Panc1 (cell line): Measurements from ENCODE around the gene INO80. TPM values are rescaled to one million over a fixed set of nuclear protein-coding genes. Genes with fewer than 3 reads are reported as not detected.

Experiments
- ATAC-seq: fragments of 200-7000 bp; cut with Tn5 transposase; 2 replicates; pipeline ENCODE4 v1.9.1; 2020; ENCODE audit warnings: mild to moderate bottlenecking, moderate library complexity
- BruUV-seq: library from RNA; stranded (reverse); fragments of 400-500 nt; replicated peaks from 2 replicates; lab custom pipeline; 2021; lab: Mats Ljungman, UMichigan
- CTCF ChIA-PET: fragments of 300-600 bp; sonication (Branson Sonifier 250); formaldehyde crosslinking; loops from one replicate; lab custom pipeline; 2022; ENCODE audit warnings: antibody characterized with exemption; lab: Charles Lee
- POLR2A ChIA-PET: fragments of 300-600 bp; sonication (Branson Sonifier 250); formaldehyde crosslinking; loops from one replicate; lab custom pipeline; 2022; ENCODE audit warnings: antibody characterized with exemption; lab: Charles Lee
- DNase-seq: peaks from one replicate; pipeline ENCODE4 v3.0.0-alpha.2; 2010; ENCODE audit warnings: low read depth, low spot score
- H3K27ac ChIP-seq: 2 replicates; pipeline ENCODE4 v1.5.1; 2011; ENCODE audit warnings: mild to moderate bottlenecking, low read length, inconsistent platforms
- H3K27me3 ChIP-seq: fragments of 200-500 bp; sonication (Bioruptor generic); 2 replicates; pipeline ENCODE4 v1.6.0; 2014; ENCODE audit warnings: low read length, inconsistent platforms; ENCODE audit not compliant: control insufficient read depth, insufficient read depth
- H3K36me3 ChIP-seq: fragments of 200-500 bp; sonication (Bioruptor generic); 2 replicates; pipeline ENCODE4 v1.5.1; 2014; ENCODE audit warnings: inconsistent platforms, mild to moderate bottlenecking, low read length, moderate library complexity; ENCODE audit not compliant: control insufficient read depth, insufficient read depth
- H3K4me1 ChIP-seq: 2 replicates; pipeline ENCODE4 v1.5.1; 2011; ENCODE audit warnings: inconsistent platforms, mild to moderate bottlenecking, low read length, moderate library complexity; ENCODE audit not compliant: control insufficient read depth, insufficient read depth
- H3K4me3 ChIP-seq, 2 experiments: 2 replicates each; pipeline ENCODE4 v1.5.1; 2011 to 2012; ENCODE audit warnings: low read depth in 2 of 2, low read length in 2 of 2, mild to moderate bottlenecking in 2 of 2, inconsistent platforms in 1 of 2, moderate library complexity in 1 of 2
- H3K9me3 ChIP-seq: fragments of 200-500 bp; sonication (Bioruptor generic); 2 replicates; pipeline ENCODE4 v1.5.1; 2014; ENCODE audit warnings: low read depth, mild to moderate bottlenecking, inconsistent platforms, low read length, moderate library complexity; ENCODE audit not compliant: control insufficient read depth, insufficient read depth
- POLR2AphosphoS5 ChIP-seq: IDR thresholded peaks from 2 replicates; pipeline ENCODE4 v1.6.1; 2012; ENCODE audit warnings: mild to moderate bottlenecking, low read depth, low read length, moderate library complexity
- SIN3A ChIP-seq: IDR thresholded peaks from 2 replicates; pipeline ENCODE4 v1.6.1; 2012; ENCODE audit warnings: low read depth, mild to moderate bottlenecking, low read length, moderate library complexity, borderline replicate concordance; ENCODE audit not compliant: insufficient read depth
- TCF7L2 ChIP-seq: IDR thresholded peaks from 2 replicates; pipeline ENCODE4 v1.6.1; 2011; ENCODE audit warnings: mild to moderate bottlenecking, low read depth, low read length, inconsistent platforms
- in situ Hi-C: cut with HindIII; loops from 2 replicates; pipeline ENCODE4 v1.10.0; 2016; ENCODE audit warnings: low sequenced_read_pairs, low pct_unique_long_range_greater_than_20kb
- intact Hi-C: fragments of 100-400 bp; cut with micrococcal nuclease; formaldehyde crosslinking; loops from one replicate; pipeline ENCODE4 v1.10.0; 2022; ENCODE audit not compliant: unreplicated experiment
- total RNA-seq: library from RNA; stranded (reverse); gene quantifications from one replicate; pipeline ENCODE4 v1.2.1, GENCODE V29; 2021; ENCODE audit not compliant: unreplicated experiment
- TF ChIP-seq, protein P1 (sequence below), 2 experiments: IDR thresholded peaks; 2 replicates each; pipeline ENCODE4 v1.6.1; 2011 to 2012; ENCODE audit warnings: low read depth in 2 of 2, control low read depth in 1 of 2, low read length in 1 of 2, mild to moderate bottlenecking in 1 of 2, moderate library complexity in 1 of 2; ENCODE audit not compliant: insufficient read depth in 1 of 2
- TF ChIP-seq, protein P2 (sequence below): fragments of 450-650 bp; IDR thresholded peaks from 2 replicates; pipeline ENCODE4 v1.5.1; 2017; ENCODE audit warnings: mild to moderate bottlenecking

Gene INO80
- total RNA-seq, 1 experiment from 2014 or later = 26.2 TPM

DNA sequence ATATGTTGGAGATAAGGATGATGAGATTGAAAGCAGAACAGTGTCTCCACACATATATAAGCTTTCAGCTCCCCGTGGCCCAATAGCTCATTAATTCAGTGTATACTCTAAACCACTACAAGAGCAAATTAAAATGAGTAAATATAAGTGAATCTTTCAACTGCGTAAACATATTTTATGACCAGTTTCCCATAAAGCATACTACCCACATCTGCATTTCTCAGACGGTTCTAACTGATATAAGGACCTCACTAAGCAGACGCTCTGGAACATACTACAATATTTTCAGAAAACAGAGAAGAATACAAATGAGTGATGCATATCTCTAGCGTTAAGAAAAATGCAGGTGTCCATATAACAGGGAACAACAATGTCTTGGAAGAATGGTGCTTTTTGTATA, 73.2 kb downstream of the INO80 start:
- no TSS peak for BruUV-seq
- no peak for ATAC-seq
- TF ChIP-seq, protein P1, sequence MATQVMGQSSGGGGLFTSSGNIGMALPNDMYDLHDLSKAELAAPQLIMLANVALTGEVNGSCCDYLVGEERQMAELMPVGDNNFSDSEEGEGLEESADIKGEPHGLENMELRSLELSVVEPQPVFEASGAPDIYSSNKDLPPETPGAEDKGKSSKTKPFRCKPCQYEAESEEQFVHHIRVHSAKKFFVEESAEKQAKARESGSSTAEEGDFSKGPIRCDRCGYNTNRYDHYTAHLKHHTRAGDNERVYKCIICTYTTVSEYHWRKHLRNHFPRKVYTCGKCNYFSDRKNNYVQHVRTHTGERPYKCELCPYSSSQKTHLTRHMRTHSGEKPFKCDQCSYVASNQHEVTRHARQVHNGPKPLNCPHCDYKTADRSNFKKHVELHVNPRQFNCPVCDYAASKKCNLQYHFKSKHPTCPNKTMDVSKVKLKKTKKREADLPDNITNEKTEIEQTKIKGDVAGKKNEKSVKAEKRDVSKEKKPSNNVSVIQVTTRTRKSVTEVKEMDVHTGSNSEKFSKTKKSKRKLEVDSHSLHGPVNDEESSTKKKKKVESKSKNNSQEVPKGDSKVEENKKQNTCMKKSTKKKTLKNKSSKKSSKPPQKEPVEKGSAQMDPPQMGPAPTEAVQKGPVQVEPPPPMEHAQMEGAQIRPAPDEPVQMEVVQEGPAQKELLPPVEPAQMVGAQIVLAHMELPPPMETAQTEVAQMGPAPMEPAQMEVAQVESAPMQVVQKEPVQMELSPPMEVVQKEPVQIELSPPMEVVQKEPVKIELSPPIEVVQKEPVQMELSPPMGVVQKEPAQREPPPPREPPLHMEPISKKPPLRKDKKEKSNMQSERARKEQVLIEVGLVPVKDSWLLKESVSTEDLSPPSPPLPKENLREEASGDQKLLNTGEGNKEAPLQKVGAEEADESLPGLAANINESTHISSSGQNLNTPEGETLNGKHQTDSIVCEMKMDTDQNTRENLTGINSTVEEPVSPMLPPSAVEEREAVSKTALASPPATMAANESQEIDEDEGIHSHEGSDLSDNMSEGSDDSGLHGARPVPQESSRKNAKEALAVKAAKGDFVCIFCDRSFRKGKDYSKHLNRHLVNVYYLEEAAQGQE (IDR thresholded peaks at IDR 0.05; ENCODE audit: insufficient read depth in 1 of 2, low read depth in 2 of 2, low read length in 1 of 2) = no peak
- TF ChIP-seq TCF7L2 = no peak
- TF ChIP-seq, protein P2, sequence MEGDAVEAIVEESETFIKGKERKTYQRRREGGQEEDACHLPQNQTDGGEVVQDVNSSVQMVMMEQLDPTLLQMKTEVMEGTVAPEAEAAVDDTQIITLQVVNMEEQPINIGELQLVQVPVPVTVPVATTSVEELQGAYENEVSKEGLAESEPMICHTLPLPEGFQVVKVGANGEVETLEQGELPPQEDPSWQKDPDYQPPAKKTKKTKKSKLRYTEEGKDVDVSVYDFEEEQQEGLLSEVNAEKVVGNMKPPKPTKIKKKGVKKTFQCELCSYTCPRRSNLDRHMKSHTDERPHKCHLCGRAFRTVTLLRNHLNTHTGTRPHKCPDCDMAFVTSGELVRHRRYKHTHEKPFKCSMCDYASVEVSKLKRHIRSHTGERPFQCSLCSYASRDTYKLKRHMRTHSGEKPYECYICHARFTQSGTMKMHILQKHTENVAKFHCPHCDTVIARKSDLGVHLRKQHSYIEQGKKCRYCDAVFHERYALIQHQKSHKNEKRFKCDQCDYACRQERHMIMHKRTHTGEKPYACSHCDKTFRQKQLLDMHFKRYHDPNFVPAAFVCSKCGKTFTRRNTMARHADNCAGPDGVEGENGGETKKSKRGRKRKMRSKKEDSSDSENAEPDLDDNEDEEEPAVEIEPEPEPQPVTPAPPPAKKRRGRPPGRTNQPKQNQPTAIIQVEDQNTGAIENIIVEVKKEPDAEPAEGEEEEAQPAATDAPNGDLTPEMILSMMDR = no peak
- no peak for TF ChIP-seq POLR2AphosphoS5
- TF ChIP-seq SIN3A = no peak
- Histone ChIP-seq H3K9me3 (no peaks in the 10 kb centered on the region), H3K36me3 (peaks cover 30% of the 10 kb centered on the region), H3K27ac (no peak overlapping the region), H3K27me3 (no peaks in the 10 kb centered on the region), H3K4me1 (no peaks in the 10 kb centered on the region), H3K4me3 (no peak overlapping the region)
- intact Hi-C loops = no loop called here
- ChIA-PET CTCF (no interaction called here), POLR2A (interaction anchor here (0.7 kb wide), 1 partner anchor 156 kb away, joined by 3 read pairs; no protein-coding TSS in a partner anchor)
- in situ Hi-C loops = no loop called here
- DNase-seq = no peak

DNA sequence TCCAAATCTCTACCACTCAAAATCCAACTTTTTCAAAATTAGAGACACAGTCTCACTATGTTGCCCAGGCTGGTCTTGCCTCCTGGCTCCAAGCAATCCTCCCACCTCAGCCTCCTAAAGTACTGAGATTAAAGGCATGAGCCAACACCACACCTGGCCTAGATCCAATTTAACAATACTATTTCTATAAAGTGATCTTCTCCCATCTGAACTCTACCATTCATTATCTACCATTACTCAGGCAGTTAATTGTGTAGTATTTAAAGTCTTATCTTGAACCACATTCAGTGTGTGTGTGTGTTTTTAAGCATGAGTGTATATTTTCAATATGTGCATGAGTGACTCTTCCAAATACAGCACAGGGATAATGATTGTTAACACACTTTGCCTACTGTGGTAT, 77.0 kb downstream of the INO80 start:
- in situ Hi-C loops = no loop called here
- ATAC-seq (no peak), DNase-seq (no peak)
- Histone ChIP-seq H3K4me3 (no peak overlapping the region), H3K27me3 (no peaks in the 10 kb centered on the region), H3K9me3 (no peaks in the 10 kb centered on the region), H3K4me1 (no peaks in the 10 kb centered on the region), H3K36me3 (peaks cover 20% of the 10 kb centered on the region), H3K27ac (no peak overlapping the region)
- ChIA-PET POLR2A (no interaction called here), CTCF (no interaction called here)
- BruUV-seq = no TSS peak
- TF ChIP-seq TCF7L2 = no peak
- no peak for TF ChIP-seq SIN3A
- TF ChIP-seq, protein P2 = no peak
- TF ChIP-seq, protein P1 (IDR thresholded peaks at IDR 0.05; ENCODE audit: insufficient read depth in 1 of 2, low read depth in 2 of 2, low read length in 1 of 2) = no peak
- TF ChIP-seq POLR2AphosphoS5 = no peak
- intact Hi-C loops = loop anchor here (10.0 kb wide), 1 partner anchor 146 kb away; no protein-coding TSS in a partner anchor
